Esophagus muscularis mucosa (tissue), 4 donors: ENCODE data around the gene PLXDC2. TPM values are rescaled to one million over a fixed set of nuclear protein-coding genes. Genes with fewer than 3 reads are reported as not detected.
"Not testable (repeated sequence)": the region's sequence is repeated elsewhere in the genome, so short reads cannot be mapped to it uniquely, and the experiment has no call there.

Experiments
- DNase-seq: peaks from one replicate; pipeline ENCODE4 v3.0.0-alpha.2; 2017; ENCODE audit errors: extremely low spot score
- H3K27ac ChIP-seq, 4 donors: fragments of 200-600 bp; sonication (generic); replicated peaks in 1 of 4; 1 replicate in 3 of 4; 2 replicates in 1 of 4; pipeline ENCODE4 v1.5.1; 2016 to 2019; ENCODE audit warnings: mild to moderate bottlenecking in 1 of 4
- H3K27me3 ChIP-seq, 4 donors: fragments of 200-600 bp; sonication (generic); one replicate each; pipeline versions ENCODE4 v1.5.1 to v1.6.0; 2016 to 2019
- H3K36me3 ChIP-seq, 4 donors: fragments of 200-600 bp; sonication (generic); one replicate each; pipeline ENCODE4 v1.5.1; 2016 to 2019
- H3K4me1 ChIP-seq, 4 donors: fragments of 200-600 bp; sonication (generic); one replicate each; pipeline ENCODE4 v1.5.1; 2016 to 2019
- H3K4me3 ChIP-seq, 4 donors: fragments of 200-600 bp; sonication (generic); 1 replicate in 2 of 4; 2 replicates in 2 of 4; pipeline ENCODE4 v1.5.1; 2016 to 2019; ENCODE audit warnings: mild to moderate bottlenecking in 4 of 4, moderate library complexity in 1 of 4
- H3K9me3 ChIP-seq, 4 donors: fragments of 200-600 bp; sonication (generic); 1 replicate in 3 of 4; 2 replicates in 1 of 4; pipeline ENCODE4 v1.5.1; 2016 to 2019
- EP300 ChIP-seq: sonication (generic); formaldehyde crosslinking; IDR thresholded peaks from one replicate; pipeline ENCODE4 v1.6.1; 2017; ENCODE audit warnings: antibody characterized with exemption
- POLR2A ChIP-seq: fragments of 450-650 bp; IDR thresholded peaks from one replicate; pipeline ENCODE4 v1.6.1; 2017; ENCODE audit warnings: antibody characterized with exemption, moderate library complexity, mild to moderate bottlenecking, low read depth
- POLR2AphosphoS5 ChIP-seq, 2 donors: sonication (generic); formaldehyde crosslinking; IDR thresholded peaks; one replicate each; pipeline ENCODE4 v1.6.1; 2017; ENCODE audit warnings: antibody characterized with exemption in 2 of 2
- WGBS: methylation state at CpG from one replicate; pipeline ENCODE4 v1.1.5; 2018; 5-methylcytosine and 5-hydroxymethylcytosine counted together
- intact Hi-C: fragments of 100-400 bp; cut with DNase I; formaldehyde crosslinking; loops from one replicate; pipeline ENCODE4 v1.15.1; 2023
- total RNA-seq, 4 donors: library from RNA; depleted of rRNA; stranded (reverse); fragments of >200 nt; gene quantifications; one replicate each; pipeline versions ENCODE4 v1.1.0 to v1.2.1, GENCODE V29; 2016
- TF ChIP-seq, protein P1 (sequence below), 3 experiments: fragments of 200-600 bp in 2 of 3; fragments of 450-650 bp in 1 of 3; sonication (generic) in 2 of 3; IDR thresholded peaks; one replicate each; pipeline ENCODE4 v1.5.1; 2017 to 2019; ENCODE audit warnings: antibody characterized with exemption in 3 of 3, mild to moderate bottlenecking in 2 of 3, moderate library complexity in 1 of 3

The PLXDC2 gene
- total RNA-seq, 4 donors from 2014 or later = 28.7 to 54.2 (median 42.4) TPM

DNA sequence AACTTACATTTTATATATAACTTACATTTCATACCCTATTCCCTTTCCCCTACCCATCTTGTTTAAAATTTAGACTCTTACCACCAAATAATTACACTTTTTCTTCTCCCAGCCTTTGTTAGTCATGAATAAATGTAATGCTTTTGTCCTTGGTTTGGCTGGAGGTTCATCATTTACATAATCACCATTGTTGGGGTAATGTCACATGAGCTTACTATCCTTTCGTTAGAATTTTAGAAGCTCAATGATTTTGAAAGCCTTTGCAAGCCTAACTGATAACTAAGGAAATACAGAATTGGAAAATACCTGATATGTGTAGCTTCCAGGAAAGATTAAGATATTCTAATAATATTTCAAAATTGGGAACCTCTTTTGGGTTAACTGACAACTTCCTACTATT lies 171.7 kb downstream of the PLXDC2 start:
- Histone ChIP-seq H3K27ac (no peak overlapping the region), H3K4me1 (peaks cover 0 to 21% (median 17%) of the 10 kb centered on the region in 4 donors), H3K9me3 (no peaks in the 10 kb centered on the region), H3K36me3 (no peaks in the 10 kb centered on the region), H3K4me3 (no peak overlapping the region), H3K27me3 (no peaks in the 10 kb centered on the region)
- TF ChIP-seq POLR2AphosphoS5 (IDR thresholded peaks at IDR 0.05) (no peak), POLR2A (no peak), EP300 (no peak)
- TF ChIP-seq, protein P1, sequence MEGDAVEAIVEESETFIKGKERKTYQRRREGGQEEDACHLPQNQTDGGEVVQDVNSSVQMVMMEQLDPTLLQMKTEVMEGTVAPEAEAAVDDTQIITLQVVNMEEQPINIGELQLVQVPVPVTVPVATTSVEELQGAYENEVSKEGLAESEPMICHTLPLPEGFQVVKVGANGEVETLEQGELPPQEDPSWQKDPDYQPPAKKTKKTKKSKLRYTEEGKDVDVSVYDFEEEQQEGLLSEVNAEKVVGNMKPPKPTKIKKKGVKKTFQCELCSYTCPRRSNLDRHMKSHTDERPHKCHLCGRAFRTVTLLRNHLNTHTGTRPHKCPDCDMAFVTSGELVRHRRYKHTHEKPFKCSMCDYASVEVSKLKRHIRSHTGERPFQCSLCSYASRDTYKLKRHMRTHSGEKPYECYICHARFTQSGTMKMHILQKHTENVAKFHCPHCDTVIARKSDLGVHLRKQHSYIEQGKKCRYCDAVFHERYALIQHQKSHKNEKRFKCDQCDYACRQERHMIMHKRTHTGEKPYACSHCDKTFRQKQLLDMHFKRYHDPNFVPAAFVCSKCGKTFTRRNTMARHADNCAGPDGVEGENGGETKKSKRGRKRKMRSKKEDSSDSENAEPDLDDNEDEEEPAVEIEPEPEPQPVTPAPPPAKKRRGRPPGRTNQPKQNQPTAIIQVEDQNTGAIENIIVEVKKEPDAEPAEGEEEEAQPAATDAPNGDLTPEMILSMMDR (IDR thresholded peaks at IDR 0.05) = no peak
- DNase-seq = no peak
- 4% methylated on average over 1 of the region's 1 CpG for WGBS
- intact Hi-C loops = no loop called here

DNA sequence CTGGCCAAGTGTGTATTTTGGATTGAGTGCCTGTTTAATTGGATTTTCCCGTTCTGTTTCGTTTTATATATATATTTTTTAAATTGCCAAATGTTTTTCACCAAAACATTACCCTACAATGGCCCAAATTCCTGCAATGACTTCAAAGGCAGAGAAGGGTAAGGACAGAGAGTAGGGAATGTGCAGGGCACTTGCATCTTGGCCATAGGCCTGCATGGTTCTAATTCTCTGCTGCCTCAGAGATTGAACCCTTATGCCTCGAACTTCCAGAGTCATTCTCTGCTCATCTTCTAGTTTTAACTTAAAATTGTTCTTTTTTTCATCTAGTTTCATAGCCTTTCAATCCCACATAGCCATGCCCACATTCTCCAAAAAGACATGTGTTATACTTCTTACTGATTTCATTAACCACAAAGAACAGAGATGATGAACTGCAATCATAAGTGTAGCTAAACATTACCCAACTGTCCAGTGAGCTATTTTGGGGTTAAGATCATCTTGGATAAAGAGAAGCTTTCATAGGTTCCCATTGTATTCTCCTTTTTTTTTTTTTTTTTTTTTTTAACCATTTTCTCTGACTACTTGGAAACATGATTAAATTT lies 177.6 kb downstream of the PLXDC2 start:
- no peak overlapping the region for H3K27ac ChIP-seq
- 54% methylated on average over 3 of the region's 3 CpGs for WGBS
- TF ChIP-seq EP300 (no peak), POLR2AphosphoS5 (IDR thresholded peaks at IDR 0.05) (no peak), POLR2A (no peak)
- TF ChIP-seq, protein P1 (IDR thresholded peaks at IDR 0.05) = no peak
- H3K4me1 ChIP-seq = peaks cover 0 to 9% (median 4%) of the 10 kb centered on the region in 4 donors
- H3K9me3 ChIP-seq = no peaks in the 10 kb centered on the region
- DNase-seq = no peak
- H3K36me3 ChIP-seq = no peaks in the 10 kb centered on the region
- no peaks in the 10 kb centered on the region for H3K27me3 ChIP-seq
- intact Hi-C loops = no loop called here
- no peak overlapping the region for H3K4me3 ChIP-seq

DNA sequence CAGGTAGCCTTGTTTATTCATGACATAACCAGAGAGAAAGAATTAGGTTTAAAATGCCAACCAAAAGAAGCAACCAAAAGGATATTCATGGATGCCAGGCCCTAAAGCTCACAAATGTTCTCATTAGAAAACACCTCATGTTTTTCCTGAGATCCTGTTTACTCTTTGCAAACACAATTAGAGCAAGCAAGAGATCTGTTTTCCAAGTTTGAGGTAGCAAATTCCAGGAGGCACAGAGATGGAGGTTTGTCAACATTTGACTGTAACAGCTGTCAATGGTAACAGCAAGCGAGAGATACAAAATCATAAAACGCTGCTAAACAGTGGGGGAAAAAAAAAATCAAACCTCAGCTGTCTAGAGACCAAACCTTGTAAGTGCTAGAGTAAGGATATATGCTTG lies 182.2 kb downstream of the PLXDC2 start:
- H3K9me3 ChIP-seq = no peaks in the 10 kb centered on the region
- H3K27me3 ChIP-seq = no peaks in the 10 kb centered on the region
- no peak for DNase-seq
- H3K4me3 ChIP-seq = no peak overlapping the region
- 84% methylated on average over 2 of the region's 2 CpGs for WGBS
- H3K27ac ChIP-seq = no peak overlapping the region
- H3K36me3 ChIP-seq = peaks cover 0 to 16% (median 2%) of the 10 kb centered on the region in 4 donors
- TF ChIP-seq POLR2AphosphoS5 (IDR thresholded peaks at IDR 0.05) (no peak), EP300 (no peak), POLR2A (no peak)
- TF ChIP-seq, protein P1 (IDR thresholded peaks at IDR 0.05) = no peak
- H3K4me1 ChIP-seq = peaks cover 5 to 11% (median 6%) of the 10 kb centered on the region in 4 donors
- intact Hi-C loops = no loop called here

DNA sequence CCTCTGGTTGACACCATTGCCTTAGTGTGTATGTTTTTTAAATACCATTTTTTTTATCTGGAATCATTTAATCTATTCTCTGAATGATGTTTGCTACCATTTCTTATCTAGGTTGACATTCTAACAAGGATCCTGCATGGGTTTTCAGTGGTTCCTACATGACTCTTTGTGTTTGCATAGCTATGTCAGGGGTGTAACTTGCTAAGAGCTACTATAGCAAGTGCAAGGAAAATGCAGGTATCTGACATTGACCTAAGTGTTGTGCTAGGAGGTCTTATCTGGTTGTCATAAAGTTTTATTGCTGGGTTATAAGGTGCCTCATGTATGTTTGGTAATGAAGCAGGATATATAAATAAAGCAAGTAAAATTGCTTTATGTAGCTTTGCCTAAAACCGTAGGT lies 183.2 kb downstream of the PLXDC2 start:
- no peak for DNase-seq
- no peaks in the 10 kb centered on the region for H3K9me3 ChIP-seq
- WGBS = 64% methylated on average over 1 of the region's 1 CpG
- peaks cover 0 to 16% (median 2%) of the 10 kb centered on the region in 4 donors for H3K36me3 ChIP-seq
- peaks cover 13 to 20% (median 15%) of the 10 kb centered on the region in 4 donors for H3K4me1 ChIP-seq
- TF ChIP-seq POLR2AphosphoS5 (IDR thresholded peaks at IDR 0.05) (no peak), POLR2A (no peak)
- TF ChIP-seq, protein P1 (IDR thresholded peaks at IDR 0.05) = no peak
- H3K27ac ChIP-seq = no peak overlapping the region
- intact Hi-C loops = no loop called here
- no peaks in the 10 kb centered on the region for H3K27me3 ChIP-seq
- H3K4me3 ChIP-seq = no peak overlapping the region

DNA sequence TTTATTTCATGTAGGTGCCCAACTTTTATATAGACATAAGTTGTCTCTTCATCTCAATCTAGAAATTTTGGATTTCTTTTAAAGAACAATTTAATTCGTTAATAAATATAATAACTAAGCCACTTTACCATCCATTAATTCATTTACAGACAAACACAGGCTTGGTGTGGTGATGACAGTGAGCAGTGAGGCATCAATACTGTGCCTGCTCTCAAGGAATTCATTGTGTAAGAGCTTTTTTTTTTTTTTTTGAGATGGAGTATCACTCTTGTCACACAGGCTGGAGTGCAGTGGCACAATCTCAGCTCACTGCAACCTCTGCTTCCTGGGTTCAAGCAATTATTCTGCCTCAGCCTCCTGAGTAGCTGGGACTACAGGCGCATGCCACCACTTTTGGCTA lies 185.8 kb downstream of the PLXDC2 start:
- H3K4me3 ChIP-seq, H3K27me3 ChIP-seq, H3K27ac ChIP-seq, DNase-seq, H3K9me3 ChIP-seq, intact Hi-C loops: not testable (repeated sequence)
- 95% methylated on average over 2 of the region's 2 CpGs for WGBS
- H3K36me3 ChIP-seq = peaks cover 0 to 16% (median 2%) of the 10 kb centered on the region in 4 donors
- peaks cover 14 to 34% (median 21%) of the 10 kb centered on the region in 4 donors for H3K4me1 ChIP-seq
